ENCODE measurements around the gene RAB3IL1. TPM values are rescaled to one million over a fixed set of nuclear protein-coding genes. Genes with fewer than 3 reads are reported as not detected.

RAB3IL1 gene
- total RNA-seq, 1 experiment from 2014 or later, result 7.9 TPM

- H3K9ac ChIP-seq (ENCODE audit: low read length), result no peak overlapping the region
- ATAC-seq, result no peak
- no peak overlapping the region for H2AFZ ChIP-seq (ENCODE audit: low read length)
- ChIA-PET CTCF (no interaction called here), POLR2A (ENCODE audit: unreplicated experiment) (no interaction called here)
- intact Hi-C loops (cut with micrococcal nuclease), result loop anchor here (10.0 kb wide), 1 partner anchor 326 kb away; the partner anchor contains the start of gene SCGB2A1
- H4K20me1 ChIP-seq (ENCODE audit: low read length), result no peaks in the 10 kb centered on the region
- H3F3A ChIP-seq (ENCODE audit: low read length, unreplicated experiment), result no peaks in the 10 kb centered on the region
- no peaks in the 10 kb centered on the region for H3K9me3 ChIP-seq (ENCODE audit: low read length)
- DNase-seq, result no peak
- H3K4me3 ChIP-seq (ENCODE audit: low read length), result no peak overlapping the region
- no peaks in the 10 kb centered on the region for H3K36me3 ChIP-seq (ENCODE audit: low read depth, low read length)
- no peaks in the 10 kb centered on the region for H3K9me2 ChIP-seq (replicated peaks; ENCODE audit: low read length)
- no peaks in the 10 kb centered on the region for H3K79me2 ChIP-seq (ENCODE audit: low read length)
- BruUV-seq (replicated peaks), result no TSS peak
- no peaks in the 10 kb centered on the region for H3K4me1 ChIP-seq (ENCODE audit: insufficient read depth, low read length)
- no peak overlapping the region for H3K27ac ChIP-seq (ENCODE audit: low read length)
- TF ChIP-seq, protein P1, sequence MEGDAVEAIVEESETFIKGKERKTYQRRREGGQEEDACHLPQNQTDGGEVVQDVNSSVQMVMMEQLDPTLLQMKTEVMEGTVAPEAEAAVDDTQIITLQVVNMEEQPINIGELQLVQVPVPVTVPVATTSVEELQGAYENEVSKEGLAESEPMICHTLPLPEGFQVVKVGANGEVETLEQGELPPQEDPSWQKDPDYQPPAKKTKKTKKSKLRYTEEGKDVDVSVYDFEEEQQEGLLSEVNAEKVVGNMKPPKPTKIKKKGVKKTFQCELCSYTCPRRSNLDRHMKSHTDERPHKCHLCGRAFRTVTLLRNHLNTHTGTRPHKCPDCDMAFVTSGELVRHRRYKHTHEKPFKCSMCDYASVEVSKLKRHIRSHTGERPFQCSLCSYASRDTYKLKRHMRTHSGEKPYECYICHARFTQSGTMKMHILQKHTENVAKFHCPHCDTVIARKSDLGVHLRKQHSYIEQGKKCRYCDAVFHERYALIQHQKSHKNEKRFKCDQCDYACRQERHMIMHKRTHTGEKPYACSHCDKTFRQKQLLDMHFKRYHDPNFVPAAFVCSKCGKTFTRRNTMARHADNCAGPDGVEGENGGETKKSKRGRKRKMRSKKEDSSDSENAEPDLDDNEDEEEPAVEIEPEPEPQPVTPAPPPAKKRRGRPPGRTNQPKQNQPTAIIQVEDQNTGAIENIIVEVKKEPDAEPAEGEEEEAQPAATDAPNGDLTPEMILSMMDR (conservative IDR thresholded peaks at IDR 0.05; ENCODE audit: low read depth, low read length), result no peak
- TF ChIP-seq EZH2phosphoT487 (IDR thresholded peaks at IDR 0.05; ENCODE audit: borderline replicate concordance, low read length) (no peak), EZH2 (IDR thresholded peaks at IDR 0.05; ENCODE audit: low read length, unreplicated experiment) (no peak)
- no peaks in the 10 kb centered on the region for H3K27me3 ChIP-seq (ENCODE audit: low read length)
- no peak overlapping the region for H3K4me2 ChIP-seq (ENCODE audit: low read length)
Observed at GRCh38 chr11:61879152-61879551, 38.2 kb downstream of the RAB3IL1 start.

GRCh38 chr11:61875698-61876097, 41.7 kb downstream of the RAB3IL1 start:
- H2AFZ ChIP-seq (ENCODE audit: low read length), result no peak overlapping the region
- DNase-seq (no peak), ATAC-seq (no peak)
- BruUV-seq (replicated peaks), result no TSS peak
- no peaks in the 10 kb centered on the region for H3K79me2 ChIP-seq (ENCODE audit: low read length)
- no peaks in the 10 kb centered on the region for H4K20me1 ChIP-seq (ENCODE audit: low read length)
- TF ChIP-seq, protein P1 (conservative IDR thresholded peaks at IDR 0.05; ENCODE audit: low read depth, low read length), result no peak
- TF ChIP-seq EZH2 (IDR thresholded peaks at IDR 0.05; ENCODE audit: low read length, unreplicated experiment), result no peak
- no peak for TF ChIP-seq EZH2phosphoT487 (IDR thresholded peaks at IDR 0.05; ENCODE audit: borderline replicate concordance, low read length)
- no peak overlapping the region for H3K9ac ChIP-seq (ENCODE audit: low read length)
- peaks cover 3% of the 10 kb centered on the region; the same call in 1 of the 2 replicates for H3K4me1 ChIP-seq (ENCODE audit: insufficient read depth, low read length)
- H3K27me3 ChIP-seq (ENCODE audit: low read length), result no peaks in the 10 kb centered on the region
- intact Hi-C loops (cut with micrococcal nuclease), result loop anchor here (10.0 kb wide), 1 partner anchor 329 kb away; the partner anchor contains the start of gene SCGB2A1
- CTCF ChIA-PET, result interaction anchor here (0.7 kb wide), 1 partner anchor 11 kb away, joined by 7 read pairs; no protein-coding TSS in a partner anchor
- no peaks in the 10 kb centered on the region for H3F3A ChIP-seq (ENCODE audit: low read length, unreplicated experiment)
- no peak overlapping the region for H3K4me2 ChIP-seq (ENCODE audit: low read length)
- POLR2A ChIA-PET (ENCODE audit: unreplicated experiment), result no interaction called here
- no peak overlapping the region for H3K4me3 ChIP-seq (ENCODE audit: low read length)
- no peaks in the 10 kb centered on the region for H3K9me2 ChIP-seq (replicated peaks; ENCODE audit: low read length)
- no peak overlapping the region for H3K27ac ChIP-seq (ENCODE audit: low read length)
- H3K36me3 ChIP-seq (ENCODE audit: low read depth, low read length), result no peaks in the 10 kb centered on the region
- no peaks in the 10 kb centered on the region for H3K9me3 ChIP-seq (ENCODE audit: low read length)

DNA sequence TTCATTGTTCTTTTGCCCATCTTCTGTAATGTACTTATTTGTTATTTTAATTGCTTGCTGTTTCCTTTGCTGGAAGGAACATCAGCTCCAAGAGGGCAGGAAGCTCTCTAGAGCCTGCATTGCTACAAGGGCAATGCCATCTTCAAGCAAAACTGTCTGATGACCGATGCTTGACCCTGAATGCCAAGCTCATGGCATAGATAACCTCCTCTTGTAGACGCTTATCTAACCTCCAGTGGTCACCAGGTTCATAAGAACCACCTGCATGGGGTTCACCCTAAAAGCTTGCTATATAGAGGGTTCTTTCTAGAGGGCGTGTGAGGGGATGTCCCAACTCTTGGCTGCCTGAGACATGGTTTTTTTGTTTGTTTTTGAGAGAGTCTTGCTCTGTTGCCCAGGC, 42.5 kb downstream of the RAB3IL1 start:
- no peaks in the 10 kb centered on the region for H4K20me1 ChIP-seq (ENCODE audit: low read length)
- H2AFZ ChIP-seq (ENCODE audit: low read length), result no peak overlapping the region
- POLR2A ChIA-PET (ENCODE audit: unreplicated experiment), result no interaction called here
- H3F3A ChIP-seq (ENCODE audit: low read length, unreplicated experiment), result no peaks in the 10 kb centered on the region
- no peaks in the 10 kb centered on the region for H3K36me3 ChIP-seq (ENCODE audit: low read depth, low read length)
- H3K27me3 ChIP-seq (ENCODE audit: low read length), result no peaks in the 10 kb centered on the region
- no peaks in the 10 kb centered on the region for H3K9me3 ChIP-seq (ENCODE audit: low read length)
- H3K9ac ChIP-seq (ENCODE audit: low read length), result no peak overlapping the region
- CTCF ChIA-PET, result interaction anchor here (1.1 kb wide), 1 partner anchor 207 kb away, joined by 5 read pairs; no protein-coding TSS in a partner anchor
- H3K4me3 ChIP-seq (ENCODE audit: low read length), result no peak overlapping the region
- H3K4me2 ChIP-seq (ENCODE audit: low read length), result no peak overlapping the region
- DNase-seq (no peak), ATAC-seq (no peak)
- no peak for TF ChIP-seq EZH2phosphoT487 (IDR thresholded peaks at IDR 0.05; ENCODE audit: borderline replicate concordance, low read length)
- no peak for TF ChIP-seq EZH2 (IDR thresholded peaks at IDR 0.05; ENCODE audit: low read length, unreplicated experiment)
- TF ChIP-seq, protein P1 (conservative IDR thresholded peaks at IDR 0.05; ENCODE audit: low read depth, low read length), result no peak
- no peaks in the 10 kb centered on the region for H3K79me2 ChIP-seq (ENCODE audit: low read length)
- intact Hi-C loops (cut with micrococcal nuclease), result loop anchor here (10.0 kb wide), 1 partner anchor 330 kb away; the partner anchor contains the start of gene SCGB2A1
- H3K4me1 ChIP-seq (ENCODE audit: insufficient read depth, low read length), result peaks cover 3% of the 10 kb centered on the region; the same call in 1 of the 2 replicates
- H3K27ac ChIP-seq (ENCODE audit: low read length), result no peak overlapping the region
- no peaks in the 10 kb centered on the region for H3K9me2 ChIP-seq (replicated peaks; ENCODE audit: low read length)
- BruUV-seq (replicated peaks), result no TSS peak
